Duodenal mucosa (tissue), 2 donors: Measurements from ENCODE around the gene ZNF462.

Experiments
- H3K27ac ChIP-seq: one replicate; pipeline ENCODE4 v1.7.0; 2013; ENCODE audit warnings: low read depth, low read length
- H3K27me3 ChIP-seq, 2 donors: one replicate each; pipeline ENCODE4 v1.7.0; 2013; ENCODE audit warnings: low read length in 2 of 2, control low read depth in 1 of 2; ENCODE audit not compliant: insufficient read depth in 2 of 2, control insufficient read depth in 1 of 2
- H3K36me3 ChIP-seq, 2 donors: one replicate each; pipeline ENCODE4 v1.7.0; 2013; ENCODE audit warnings: low read length in 2 of 2, control low read depth in 1 of 2; ENCODE audit not compliant: insufficient read depth in 2 of 2, control insufficient read depth in 1 of 2
- H3K4me1 ChIP-seq, 2 donors: one replicate each; pipeline ENCODE4 v1.7.0; 2013; ENCODE audit warnings: low read length in 2 of 2, control low read depth in 1 of 2; ENCODE audit not compliant: insufficient read depth in 2 of 2, control insufficient read depth in 1 of 2
- H3K4me3 ChIP-seq, 2 donors: one replicate each; pipeline ENCODE4 v1.7.0; 2013; ENCODE audit warnings: low read length in 2 of 2, low read depth in 1 of 2
- H3K9ac ChIP-seq, 2 donors: one replicate each; pipeline ENCODE4 v1.7.0; 2013; ENCODE audit warnings: low read length in 2 of 2, low read depth in 1 of 2
- H3K9me3 ChIP-seq, 2 donors: one replicate each; pipeline ENCODE4 v1.7.0; 2013; ENCODE audit warnings: low read length in 2 of 2, control low read depth in 1 of 2; ENCODE audit not compliant: control insufficient read depth in 1 of 2

ZNF462 gene

GRCh38 chr9:106862821-106863720, at the start of gene ZNF462:
TSS of gene ZNF462 (plus strand) at chr9:106863166. CDS start at chr9:106923384, 60,218 bp downstream.
- peak within 1 kb of the TSS; percentile 54 to 73 for H3K9ac ChIP-seq
- no peaks in the 10 kb centered on the region for H3K36me3 ChIP-seq
- peak within 1 kb of the TSS; percentile 46 for H3K27ac ChIP-seq

GRCh38 chr9:106816524-106816923, 46.4 kb upstream of the ZNF462 start:
- Histone ChIP-seq H3K4me1 (no peaks in the 10 kb centered on the region), H3K36me3 (no peaks in the 10 kb centered on the region), H3K27me3 (no peaks in the 10 kb centered on the region), H3K4me3 (no peak overlapping the region), H3K27ac (no peak overlapping the region), H3K9me3 (no peaks in the 10 kb centered on the region), H3K9ac (no peak overlapping the region)

More at GRCh38 chr9:106862821-106863720, at the start of gene ZNF462:
- Histone ChIP-seq H3K4me1 (peaks cover 7 to 16% of the 10 kb centered on the region in 2 donors), H3K4me3 (peak within 1 kb of the TSS; percentile 88 to 93), H3K9me3 (no peaks in the 10 kb centered on the region), H3K27me3 (peaks cover 0 to 14% of the 10 kb centered on the region in 2 donors)

GRCh38 chr9:106818034-106818433, 44.9 kb upstream of the ZNF462 start:
- H3K36me3 ChIP-seq: no peaks in the 10 kb centered on the region
- H3K4me3 ChIP-seq: no peak overlapping the region
- H3K9ac ChIP-seq: no peak overlapping the region
- H3K27ac ChIP-seq: no peak overlapping the region
- H3K4me1 ChIP-seq: no peaks in the 10 kb centered on the region
- H3K9me3 ChIP-seq: no peaks in the 10 kb centered on the region
- no peaks in the 10 kb centered on the region for H3K27me3 ChIP-seq

- Histone ChIP-seq H3K27me3 (no peaks in the 10 kb centered on the region), H3K4me1 (no peaks in the 10 kb centered on the region), H3K9me3 (no peaks in the 10 kb centered on the region)
Measured at GRCh38 chr9:106820866-106821265, 42.1 kb upstream of the ZNF462 start.

GRCh38 chr9:106828070-106828469, 34.9 kb upstream of the ZNF462 start:
- no peaks in the 10 kb centered on the region for H3K27me3 ChIP-seq
- H3K4me3 ChIP-seq: no peak overlapping the region
- H3K9ac ChIP-seq: no peak overlapping the region
- no peaks in the 10 kb centered on the region for H3K9me3 ChIP-seq
- no peaks in the 10 kb centered on the region for H3K36me3 ChIP-seq
- H3K27ac ChIP-seq: no peak overlapping the region
- no peaks in the 10 kb centered on the region for H3K4me1 ChIP-seq

More at GRCh38 chr9:106820866-106821265, 42.1 kb upstream of the ZNF462 start:
- no peaks in the 10 kb centered on the region for H3K36me3 ChIP-seq
- H3K9ac ChIP-seq: no peak overlapping the region
- H3K4me3 ChIP-seq: no peak overlapping the region
- H3K27ac ChIP-seq: no peak overlapping the region

GRCh38 chr9:106828965-106829364, 34.0 kb upstream of the ZNF462 start:
- Histone ChIP-seq H3K4me1 (no peaks in the 10 kb centered on the region), H3K36me3 (no peaks in the 10 kb centered on the region), H3K27me3 (no peaks in the 10 kb centered on the region), H3K9me3 (no peaks in the 10 kb centered on the region), H3K9ac (no peak overlapping the region), H3K27ac (no peak overlapping the region), H3K4me3 (no peak overlapping the region)

- Histone ChIP-seq H3K27me3 (no peaks in the 10 kb centered on the region), H3K9ac (no peak overlapping the region), H3K4me1 (no peaks in the 10 kb centered on the region), H3K4me3 (no peak overlapping the region), H3K9me3 (no peaks in the 10 kb centered on the region), H3K36me3 (no peaks in the 10 kb centered on the region), H3K27ac (no peak overlapping the region)
Measured at GRCh38 chr9:106829666-106830408, 33.1 kb upstream of the ZNF462 start.

GRCh38 chr9:106830527-106831150, 32.3 kb upstream of the ZNF462 start:
- Histone ChIP-seq H3K4me1 (no peaks in the 10 kb centered on the region), H3K4me3 (no peak overlapping the region), H3K27ac (no peak overlapping the region), H3K27me3 (no peaks in the 10 kb centered on the region), H3K9ac (no peak overlapping the region), H3K9me3 (no peaks in the 10 kb centered on the region), H3K36me3 (no peaks in the 10 kb centered on the region)

- no peaks in the 10 kb centered on the region for H3K4me1 ChIP-seq
- H3K36me3 ChIP-seq: no peaks in the 10 kb centered on the region
Measured at GRCh38 chr9:106834888-106835287, 28.1 kb upstream of the ZNF462 start.

GRCh38 chr9:106835840-106836239, 27.1 kb upstream of the ZNF462 start:
- Histone ChIP-seq H3K4me1 (no peaks in the 10 kb centered on the region), H3K9ac (no peak overlapping the region), H3K36me3 (no peaks in the 10 kb centered on the region), H3K27me3 (no peaks in the 10 kb centered on the region), H3K27ac (no peak overlapping the region), H3K4me3 (no peak overlapping the region), H3K9me3 (no peaks in the 10 kb centered on the region)

More at GRCh38 chr9:106834888-106835287, 28.1 kb upstream of the ZNF462 start:
- Histone ChIP-seq H3K9me3 (no peaks in the 10 kb centered on the region), H3K4me3 (no peak overlapping the region), H3K27ac (no peak overlapping the region), H3K9ac (no peak overlapping the region), H3K27me3 (no peaks in the 10 kb centered on the region)
